ENCODE data around the gene SRGAP1. TPM values are rescaled to one million over a fixed set of nuclear protein-coding genes. Genes with fewer than 3 reads are reported as not detected.

Gene SRGAP1
- total and polyA plus RNA-seq, 2 of the 13 experiments (the other 11 are each of a cell fraction or from before 2014, with no cell fraction given) = 1.6 to 3.4 TPM

- 0 out of 2 replicates have a peak, but pooled peaks have one; percentile 20 for TF ChIP-seq ISX (CRISPR knock-in tag; conservative IDR thresholded peaks at IDR 0.05)
- TF ChIP-seq ZBTB39 (CRISPR knock-in tag; IDR thresholded peaks at IDR 0.05) = 0 out of 2 replicates have a peak, but pooled peaks have one; percentile 45
- TF ChIP-seq IRF2 (CRISPR knock-in tag; IDR thresholded peaks at IDR 0.05) = peak; percentile 92
- peak; percentile 93 for TF ChIP-seq MYC (CRISPR knock-in tag; IDR thresholded peaks at IDR 0.05; ENCODE audit: borderline replicate concordance)
- TF ChIP-seq SALL1 (CRISPR knock-in tag; IDR thresholded peaks at IDR 0.05) = peak; percentile 93
- TF ChIP-seq CBX1 (IDR thresholded peaks at IDR 0.05; ENCODE audit: low read depth) = peak; percentile 84
- TF ChIP-seq JUN (CRISPR knock-in tag; IDR thresholded peaks at IDR 0.05) = no peak
- TF ChIP-seq MTF2 (CRISPR knock-in tag; IDR thresholded peaks at IDR 0.05; ENCODE audit: borderline replicate concordance) = peak; percentile 78; the same call in 1 of the 2 replicates
- TF ChIP-seq ZNF747 (CRISPR knock-in tag; IDR thresholded peaks at IDR 0.05; ENCODE audit: borderline replicate concordance) = peak; percentile 25; the same call in 1 of the 2 replicates
- TF ChIP-seq, protein P1, sequence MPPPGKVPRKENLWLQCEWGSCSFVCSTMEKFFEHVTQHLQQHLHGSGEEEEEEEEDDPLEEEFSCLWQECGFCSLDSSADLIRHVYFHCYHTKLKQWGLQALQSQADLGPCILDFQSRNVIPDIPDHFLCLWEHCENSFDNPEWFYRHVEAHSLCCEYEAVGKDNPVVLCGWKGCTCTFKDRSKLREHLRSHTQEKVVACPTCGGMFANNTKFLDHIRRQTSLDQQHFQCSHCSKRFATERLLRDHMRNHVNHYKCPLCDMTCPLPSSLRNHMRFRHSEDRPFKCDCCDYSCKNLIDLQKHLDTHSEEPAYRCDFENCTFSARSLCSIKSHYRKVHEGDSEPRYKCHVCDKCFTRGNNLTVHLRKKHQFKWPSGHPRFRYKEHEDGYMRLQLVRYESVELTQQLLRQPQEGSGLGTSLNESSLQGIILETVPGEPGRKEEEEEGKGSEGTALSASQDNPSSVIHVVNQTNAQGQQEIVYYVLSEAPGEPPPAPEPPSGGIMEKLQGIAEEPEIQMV (CRISPR knock-in tag; IDR thresholded peaks at IDR 0.05; ENCODE audit: low read depth) = peak; percentile 94
- TF ChIP-seq PAX8 (CRISPR knock-in tag; IDR thresholded peaks at IDR 0.05; ENCODE audit: borderline replicate concordance) = no peak
- 0 out of 2 replicates have a peak, but pooled peaks have one; percentile 43 for TF ChIP-seq ZNF552 (CRISPR knock-in tag; IDR thresholded peaks at IDR 0.05; ENCODE audit: borderline replicate concordance)
- TF ChIP-seq RCOR2 (CRISPR knock-in tag; IDR thresholded peaks at IDR 0.05) = 0 out of 2 replicates have a peak, but pooled peaks have one; percentile 14
- peak; percentile 47; the same call in 1 of the 2 replicates for TF ChIP-seq ZBTB33 (CRISPR knock-in tag; IDR thresholded peaks at IDR 0.05)
- TF ChIP-seq HHEX (CRISPR knock-in tag; IDR thresholded peaks at IDR 0.05) = no peak
- TF ChIP-seq ZNF615 (CRISPR knock-in tag; IDR thresholded peaks at IDR 0.05; ENCODE audit: borderline replicate concordance) = no peak
- TF ChIP-seq, protein P2, sequence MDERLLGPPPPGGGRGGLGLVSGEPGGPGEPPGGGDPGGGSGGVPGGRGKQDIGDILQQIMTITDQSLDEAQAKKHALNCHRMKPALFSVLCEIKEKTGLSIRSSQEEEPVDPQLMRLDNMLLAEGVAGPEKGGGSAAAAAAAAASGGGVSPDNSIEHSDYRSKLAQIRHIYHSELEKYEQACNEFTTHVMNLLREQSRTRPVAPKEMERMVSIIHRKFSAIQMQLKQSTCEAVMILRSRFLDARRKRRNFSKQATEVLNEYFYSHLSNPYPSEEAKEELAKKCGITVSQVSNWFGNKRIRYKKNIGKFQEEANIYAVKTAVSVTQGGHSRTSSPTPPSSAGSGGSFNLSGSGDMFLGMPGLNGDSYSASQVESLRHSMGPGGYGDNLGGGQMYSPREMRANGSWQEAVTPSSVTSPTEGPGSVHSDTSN (CRISPR knock-in tag; IDR thresholded peaks at IDR 0.05) = peak; percentile 83
- TF ChIP-seq KMT2B (CRISPR knock-in tag; IDR thresholded peaks at IDR 0.05) = peak; percentile 78
- TF ChIP-seq KDM5B (CRISPR knock-in tag; IDR thresholded peaks at IDR 0.05; ENCODE audit: borderline replicate concordance) = peak; percentile 91
- TF ChIP-seq KDM4B (CRISPR knock-in tag; IDR thresholded peaks at IDR 0.05) = 0 out of 2 replicates have a peak, but pooled peaks have one; percentile 39
- TF ChIP-seq ZNF276 (CRISPR knock-in tag; IDR thresholded peaks at IDR 0.05; ENCODE audit: low read depth) = peak; percentile 91
Observed at GRCh38 chr12:63843721-63844390, 644 bp upstream of the SRGAP1 start (continued).
